Hematopoietic multipotent progenitor cell treated with erythropoietin and hydrocortisone succinate and interleukin-3 and kit ligand, for 6 days (in vitro differentiated cells): ENCODE results near the gene KLF5.
"Not testable (repeated sequence)": the region's sequence is repeated elsewhere in the genome, so short reads cannot be mapped to it uniquely, and the experiment has no call there.

Experiments used
- DNase-seq: peaks from one replicate; pipeline ENCODE4 v3.0.0-alpha.2; 2015

Gene KLF5

GRCh38 chr13:73058736-73059459 lies at the start of gene KLF5:
KLF5 (plus strand) TSS chr13:73059005; CDS start chr13:73059328, 323 bp downstream.
- DNase-seq: peak; percentile 96

GRCh38 chr13:73011751-73012150 lies 47.1 kb upstream of the KLF5 start:
- DNase-seq: no peak

GRCh38 chr13:73015805-73016204 lies 43.0 kb upstream of the KLF5 start:
- no peak for DNase-seq

GRCh38 chr13:73018336-73018735 lies 40.5 kb upstream of the KLF5 start:
- DNase-seq: no peak

GRCh38 chr13:73025217-73026012 lies 33.4 kb upstream of the KLF5 start:
- DNase-seq: no peak

GRCh38 chr13:73034901-73035300 lies 23.9 kb upstream of the KLF5 start:
- no peak for DNase-seq

GRCh38 chr13:73035660-73036059 lies 23.1 kb upstream of the KLF5 start:
- no peak for DNase-seq

GRCh38 chr13:73036566-73036965 lies 22.2 kb upstream of the KLF5 start:
- DNase-seq: no peak

GRCh38 chr13:73038064-73038463 lies 20.7 kb upstream of the KLF5 start:
- no peak for DNase-seq

- peak; percentile 70 for DNase-seq
These were observed 19.4 kb upstream of the KLF5 start for GRCh38 chr13:73039201-73040108.

GRCh38 chr13:73040484-73040883 lies 18.3 kb upstream of the KLF5 start:
- no peak for DNase-seq

GRCh38 chr13:73040968-73041596 lies 17.7 kb upstream of the KLF5 start:
- peak; percentile 88 for DNase-seq

- DNase-seq: no peak
These were observed 13.8 kb upstream of the KLF5 start for GRCh38 chr13:73045031-73045430.

GRCh38 chr13:73048615-73049014 lies 10.2 kb upstream of the KLF5 start:
- not testable (repeated sequence) for DNase-seq

GRCh38 chr13:73054712-73055111 lies 4.1 kb upstream of the KLF5 start:
- DNase-seq: no peak

- no peak for DNase-seq
These were observed 2.8 kb upstream of the KLF5 start for GRCh38 chr13:73055813-73056564.

- DNase-seq: no peak
These were observed 2.2 kb upstream of the KLF5 start for GRCh38 chr13:73056565-73056962.

GRCh38 chr13:73057284-73058063 lies 1.3 kb upstream of the KLF5 start:
- no peak for DNase-seq

GRCh38 chr13:73058064-73058313 lies 816 bp upstream of the KLF5 start:
- DNase-seq: no peak

- no peak for DNase-seq
These were observed 421 bp upstream of the KLF5 start for GRCh38 chr13:73058432-73058735.

- peak; percentile 49 for DNase-seq
These were observed 850 bp downstream of the KLF5 start for GRCh38 chr13:73059460-73060250.
